Stimulated activated naive CD4-positive, alpha-beta T cell (primary cell): ENCODE measurements around the gene PPHLN1.

Experiments used
- DNase-seq, 6 experiments: peaks; one replicate each; lab custom pipeline; 2025; lab: John Stamatoyannopoulos, UW

Gene PPHLN1, protein sequence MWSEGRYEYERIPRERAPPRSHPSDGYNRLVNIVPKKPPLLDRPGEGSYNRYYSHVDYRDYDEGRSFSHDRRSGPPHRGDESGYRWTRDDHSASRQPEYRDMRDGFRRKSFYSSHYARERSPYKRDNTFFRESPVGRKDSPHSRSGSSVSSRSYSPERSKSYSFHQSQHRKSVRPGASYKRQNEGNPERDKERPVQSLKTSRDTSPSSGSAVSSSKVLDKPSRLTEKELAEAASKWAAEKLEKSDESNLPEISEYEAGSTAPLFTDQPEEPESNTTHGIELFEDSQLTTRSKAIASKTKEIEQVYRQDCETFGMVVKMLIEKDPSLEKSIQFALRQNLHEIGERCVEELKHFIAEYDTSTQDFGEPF

GRCh38 chr12:42325653-42326474 lies at the start of gene PPHLN1, which contains the start of gene ZCRB1:
Gene PPHLN1, plus strand, starts transcription at chr12:42326167. Its CDS starts 9,736 bp downstream, at chr12:42335903.
Gene ZCRB1, minus strand, starts transcription at chr12:42326094. Its CDS starts 1,992 bp downstream, at chr12:42324102.
- peak; percentile 56 to 75 (median 66) for DNase-seq

DNA sequence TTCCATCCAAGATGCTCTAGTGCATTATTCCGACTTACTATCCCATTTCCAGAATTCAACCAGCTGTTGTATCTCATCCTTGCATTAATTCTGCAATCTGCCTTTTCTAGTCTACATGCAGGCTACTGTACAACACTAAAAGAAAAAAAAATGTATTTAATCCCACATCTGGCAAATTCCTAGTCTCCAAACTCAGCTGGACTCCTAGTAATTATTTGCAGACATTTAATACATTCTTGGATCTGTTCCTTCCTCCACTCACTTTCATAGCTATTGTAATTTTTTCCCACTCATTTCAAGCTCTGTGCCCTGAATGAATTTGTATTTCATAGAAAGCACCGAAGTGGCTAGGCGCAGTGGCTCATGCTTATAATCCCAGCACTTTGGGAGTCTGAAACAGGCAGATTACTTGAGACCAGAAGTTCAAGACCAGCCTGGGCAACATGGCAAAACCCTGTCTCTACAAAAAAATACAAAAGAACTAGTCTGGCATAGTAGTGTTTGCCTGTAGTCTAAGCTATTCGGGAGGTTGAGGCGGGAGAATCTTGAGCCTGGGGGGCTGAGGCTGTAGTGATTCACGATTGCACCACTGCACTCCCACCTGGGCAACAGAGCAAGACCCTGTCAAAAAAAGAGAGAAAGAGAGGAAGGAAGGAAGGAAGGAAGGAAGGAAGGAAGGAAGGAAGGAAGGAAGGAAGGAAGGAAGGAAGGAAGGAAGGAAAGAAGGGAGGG lies 48.4 kb upstream of the PPHLN1 start:
- no peak for DNase-seq

GRCh38 chr12:42278128-42278510 lies 47.8 kb upstream of the PPHLN1 start:
- no peak for DNase-seq

DNA sequence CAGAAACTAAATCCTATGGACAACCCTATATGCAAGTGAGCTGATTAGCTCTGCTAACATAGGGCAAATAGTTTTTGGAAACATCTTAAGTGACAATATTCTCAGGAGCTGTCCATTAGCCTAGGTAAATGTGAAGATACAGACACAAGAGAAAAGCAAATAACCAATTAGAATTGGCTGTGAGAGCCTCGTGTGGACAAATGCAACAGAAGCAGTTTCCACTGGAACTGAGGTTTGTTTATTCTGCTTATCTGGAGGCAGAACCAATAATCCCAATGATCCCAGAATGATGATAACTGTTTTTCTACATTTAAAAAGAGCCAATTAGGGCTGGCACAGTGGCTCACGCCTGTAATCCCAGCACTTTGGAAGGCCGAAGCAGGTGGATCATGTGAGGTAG lies 44.7 kb upstream of the PPHLN1 start:
- DNase-seq: no peak

DNA sequence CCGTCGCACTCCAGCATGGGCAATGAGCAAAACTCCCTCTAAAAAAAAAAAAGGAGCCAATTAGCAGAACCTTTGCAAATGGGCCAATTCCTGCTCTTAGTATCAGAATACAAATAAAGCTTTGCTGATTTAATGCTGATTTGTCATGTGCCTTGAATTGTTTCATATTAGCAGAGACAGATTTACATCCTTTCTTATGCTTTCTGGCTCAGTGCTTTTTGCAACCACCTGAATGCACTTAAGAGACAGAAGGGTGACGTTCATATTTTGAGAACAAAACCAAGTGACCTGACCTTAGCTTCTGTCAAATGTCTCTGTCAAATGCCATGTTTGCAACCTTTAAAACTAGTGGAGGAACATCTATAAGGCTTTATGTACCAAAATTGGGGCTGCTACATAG lies 44.1 kb upstream of the PPHLN1 start:
- DNase-seq: no peak

DNA sequence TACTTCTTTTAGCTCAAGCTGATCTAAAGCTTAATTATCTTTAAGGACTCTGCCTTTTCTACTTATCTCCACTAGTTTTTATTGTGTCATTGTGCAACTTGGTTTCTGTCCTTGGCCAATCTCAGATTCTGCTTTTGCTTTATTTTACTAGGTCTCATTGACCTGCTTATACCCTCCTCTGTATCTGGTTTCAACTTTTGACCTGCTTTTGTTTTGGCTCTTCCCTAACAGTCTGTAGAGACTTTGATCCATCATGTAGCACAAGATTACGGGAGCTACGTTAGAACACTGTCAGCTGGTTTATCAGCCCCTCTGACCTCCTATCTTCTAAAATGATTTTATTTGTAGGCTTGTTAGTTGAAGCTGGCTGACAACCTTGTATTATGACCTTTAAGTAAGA lies 43.7 kb upstream of the PPHLN1 start:
- no peak for DNase-seq

DNA sequence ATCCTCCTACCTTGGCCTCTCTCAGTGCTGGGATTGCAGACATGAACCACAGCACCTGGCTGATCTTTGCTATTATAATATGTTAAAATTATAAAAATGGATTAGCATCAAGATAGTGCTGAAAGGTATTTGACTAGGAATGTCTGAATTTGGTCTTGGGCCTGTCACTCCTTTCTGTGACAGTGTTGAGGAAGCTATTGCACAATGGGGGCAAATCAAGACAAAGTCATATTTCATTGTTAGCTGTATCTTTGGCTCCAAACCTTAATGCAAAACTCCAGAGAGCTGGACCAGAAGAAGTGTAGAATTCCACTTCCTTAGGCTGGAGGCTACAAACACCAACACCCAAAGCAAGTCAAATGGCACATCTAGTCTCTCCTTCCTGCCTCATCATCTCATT lies 42.2 kb upstream of the PPHLN1 start:
- DNase-seq: no peak

DNA sequence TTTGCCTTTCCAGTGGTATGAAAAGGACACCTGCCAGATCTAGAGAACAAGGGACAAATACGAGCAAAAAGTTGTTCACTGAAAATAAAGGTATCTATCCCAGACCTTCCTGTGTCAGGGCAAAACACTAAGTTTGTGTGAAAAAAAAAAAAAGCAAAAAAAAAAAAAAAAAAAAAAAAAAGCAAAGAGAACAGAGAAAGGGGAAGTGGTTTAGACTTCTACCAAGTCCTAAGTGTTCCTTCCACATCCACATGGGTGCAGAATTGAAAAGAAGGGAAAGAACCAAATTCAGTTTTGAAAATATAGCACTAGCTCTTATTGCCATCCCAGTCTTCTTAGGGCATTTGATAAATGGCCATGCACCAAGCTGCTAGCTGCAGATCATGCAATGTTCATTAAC lies 41.8 kb upstream of the PPHLN1 start:
- DNase-seq: no peak

DNA sequence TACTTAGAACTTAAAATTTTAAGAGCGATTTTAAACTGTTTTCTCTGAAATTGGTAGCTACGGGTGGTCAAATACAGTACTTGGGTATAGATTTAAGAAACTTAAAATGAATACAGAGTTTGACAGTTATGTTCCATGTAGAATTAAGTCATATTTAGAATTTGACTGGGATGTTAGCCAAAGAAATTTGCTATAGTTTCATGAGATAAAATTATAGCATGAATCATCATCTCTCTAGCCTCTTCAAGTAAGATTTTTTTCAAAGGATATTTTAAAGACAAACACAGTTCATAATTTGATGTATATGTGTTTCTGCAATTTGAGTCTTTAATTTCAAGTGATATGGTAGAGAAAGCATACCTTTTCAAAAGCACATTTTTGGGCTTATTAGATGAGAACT lies 41.1 kb upstream of the PPHLN1 start:
- no peak for DNase-seq

DNA sequence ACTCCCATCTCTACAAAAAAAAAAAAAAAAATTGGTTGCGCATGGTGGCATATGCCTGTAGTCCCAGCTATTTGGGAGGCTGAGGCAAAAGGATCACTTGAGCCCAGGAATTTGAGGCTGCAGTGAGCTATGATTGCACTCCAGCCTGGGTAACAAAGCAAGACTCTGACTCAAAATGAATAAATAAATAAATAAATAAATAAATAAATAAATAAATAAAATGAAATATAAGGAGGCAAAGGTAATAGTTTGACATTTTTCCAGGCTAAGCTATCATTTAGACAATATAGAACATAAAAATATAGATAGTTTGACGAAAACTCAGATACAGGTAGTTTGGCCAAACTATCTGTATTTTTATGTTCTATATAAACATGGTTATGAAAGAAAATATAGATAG lies 40.5 kb upstream of the PPHLN1 start:
- DNase-seq: no peak

- DNase-seq: no peak
These were observed 39.2 kb upstream of the PPHLN1 start for GRCh38 chr12:42286741-42287140.

DNA sequence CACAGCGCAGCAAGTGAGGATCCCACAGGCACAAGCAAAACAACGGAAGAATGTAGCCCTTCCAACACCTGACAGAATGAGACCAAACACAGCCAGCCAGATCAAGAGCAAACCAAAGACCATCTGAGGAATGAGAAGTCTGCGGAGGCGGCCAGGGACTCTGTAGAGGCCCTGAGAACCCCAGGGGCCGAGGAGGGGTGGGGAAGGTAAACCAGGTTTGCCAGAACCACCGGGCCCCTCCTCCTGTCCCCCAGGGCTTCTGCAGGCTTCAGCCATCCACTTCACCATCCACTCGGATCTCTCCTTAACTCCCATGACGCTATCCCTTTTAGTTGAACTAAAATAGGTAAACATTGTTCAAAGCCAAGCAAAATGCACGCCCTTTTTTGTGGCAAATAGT lies 37.4 kb upstream of the PPHLN1 start:
- no peak for DNase-seq

DNA sequence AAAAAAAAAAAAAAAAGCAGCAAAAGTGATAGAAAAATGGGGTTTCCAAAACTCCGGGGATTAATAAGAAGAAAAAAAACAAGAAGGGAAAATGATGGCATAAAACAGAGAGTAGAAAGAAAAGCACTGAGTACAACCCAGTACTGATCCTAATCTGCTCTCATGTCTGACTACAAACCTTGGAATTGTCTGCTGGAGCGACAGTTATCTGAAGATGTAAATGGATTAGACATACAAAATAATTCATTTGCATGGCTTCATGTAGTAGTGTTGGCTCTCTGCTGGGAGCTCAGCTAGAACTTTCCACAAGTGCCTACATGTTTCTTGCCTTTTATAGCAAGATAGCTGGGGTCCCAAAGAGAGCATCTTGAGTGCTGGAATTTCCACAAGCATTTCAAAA lies 34.3 kb upstream of the PPHLN1 start:
- DNase-seq: no peak

DNA sequence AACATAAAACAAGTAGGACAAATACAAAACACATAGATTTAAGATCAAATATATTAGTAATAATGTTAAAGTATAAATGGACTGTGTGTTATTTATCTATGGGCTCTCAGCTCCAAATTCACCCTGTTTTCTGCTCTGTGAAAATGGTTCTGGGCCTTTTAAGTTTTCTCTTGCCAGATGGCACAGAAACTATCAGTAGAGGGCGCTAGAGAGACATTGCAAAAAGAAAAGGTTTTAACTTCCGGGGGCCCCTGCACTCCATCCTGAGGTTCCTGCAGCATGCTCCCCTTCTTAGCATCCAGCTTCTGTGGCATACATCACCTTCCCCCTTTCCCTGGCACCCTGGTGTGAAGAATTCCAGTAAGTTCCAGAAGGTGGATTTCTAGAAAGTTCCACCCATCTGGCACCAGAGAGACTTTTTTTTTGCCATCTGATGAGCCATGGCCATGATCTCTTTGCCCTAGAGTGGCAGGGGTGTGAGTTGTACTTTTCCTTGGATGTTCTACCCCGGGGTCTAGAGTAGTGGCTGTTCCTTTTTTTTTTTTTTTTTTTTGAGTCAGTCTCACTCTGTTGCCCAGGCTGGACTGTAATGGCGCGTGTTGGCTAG lies 29.4 kb upstream of the PPHLN1 start:
- DNase-seq: no peak

DNA sequence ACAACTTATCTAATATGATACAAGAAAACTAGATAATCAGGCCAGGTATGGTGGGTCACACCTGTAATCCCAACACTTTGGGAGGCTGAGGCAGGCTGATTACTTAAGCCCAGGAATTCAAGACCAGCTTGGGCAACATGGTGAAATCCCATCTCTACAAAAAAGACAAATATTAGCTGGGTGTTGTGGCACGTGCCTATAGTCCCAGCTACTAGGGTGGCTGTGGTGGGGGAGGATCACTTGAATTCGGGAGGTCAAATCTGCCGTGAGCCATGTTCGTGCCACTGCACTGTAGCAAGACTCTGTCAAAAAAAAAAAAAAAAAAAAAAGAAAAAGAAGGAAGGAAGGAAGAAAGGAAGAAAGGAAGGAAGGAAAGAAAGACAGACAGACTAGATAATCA lies 27.1 kb upstream of the PPHLN1 start:
- DNase-seq: no peak

DNA sequence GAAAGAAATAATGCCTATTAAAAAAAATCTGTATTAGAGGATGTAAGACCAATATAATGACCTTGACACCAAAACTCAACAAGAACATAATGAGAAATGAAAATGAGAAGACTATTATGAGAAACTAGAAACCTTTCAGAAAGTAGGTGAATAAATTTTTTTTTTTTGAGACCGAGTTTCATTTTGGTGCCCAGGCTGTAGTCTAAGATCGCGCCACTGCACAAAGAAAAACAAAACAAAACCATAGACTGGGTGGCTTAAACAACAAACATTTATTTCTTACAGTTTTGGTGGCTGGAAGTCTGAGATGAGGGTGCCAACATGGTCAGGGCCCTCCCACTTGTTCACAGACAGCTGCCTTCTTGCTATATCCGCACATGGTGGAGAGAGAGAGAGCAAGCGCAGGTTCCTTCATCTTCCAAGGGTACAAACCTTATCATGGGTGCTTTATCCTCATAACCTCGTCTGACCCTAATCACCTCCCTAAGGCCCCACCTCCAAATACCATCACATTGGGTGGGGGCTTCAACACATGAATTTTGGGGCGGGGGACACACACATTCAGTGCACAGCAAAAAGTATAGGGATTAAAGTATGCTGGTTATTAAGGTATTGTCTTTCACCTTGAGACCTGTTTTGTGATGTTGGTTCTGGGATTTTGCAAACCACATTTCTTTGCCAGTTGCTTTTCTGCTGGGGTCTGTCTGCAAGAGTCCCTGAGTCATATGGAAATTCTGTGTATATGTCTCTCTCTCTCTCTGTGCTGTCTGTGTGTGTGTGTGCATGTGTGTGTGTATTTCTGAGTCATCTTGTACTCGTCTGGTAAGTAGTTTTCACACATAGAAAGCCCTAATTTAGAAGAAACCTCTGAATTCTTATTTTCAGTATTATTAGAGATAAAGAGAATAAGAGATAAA lies 26.3 kb upstream of the PPHLN1 start:
- no peak for DNase-seq

- DNase-seq: no peak
These were observed 19.7 kb upstream of the PPHLN1 start for GRCh38 chr12:42306297-42306696.

GRCh38 chr12:42308390-42308789 lies 17.6 kb upstream of the PPHLN1 start:
- DNase-seq: no peak

GRCh38 chr12:42309996-42310395 lies 16.0 kb upstream of the PPHLN1 start:
- DNase-seq: no peak

GRCh38 chr12:42315108-42315507 lies 10.9 kb upstream of the PPHLN1 start:
- DNase-seq: no peak

DNA sequence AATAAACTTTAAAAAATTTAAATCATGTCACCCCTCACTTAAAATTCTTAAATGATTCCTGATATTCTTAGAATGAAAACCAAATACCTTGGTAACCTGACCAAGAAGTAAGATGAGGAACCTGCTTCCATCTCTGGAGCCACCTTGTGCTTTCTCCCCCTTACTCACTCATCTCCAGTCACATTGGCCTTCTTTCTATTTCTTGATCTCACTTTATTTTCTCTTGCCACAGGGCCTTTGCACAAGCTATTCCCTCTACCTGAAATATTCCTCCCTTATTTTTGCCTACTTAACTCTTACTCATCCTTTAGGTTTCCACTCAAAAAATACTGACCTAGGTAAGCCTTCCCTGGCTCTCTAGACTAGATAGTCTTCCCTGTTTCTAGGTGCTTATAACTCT lies 5.2 kb upstream of the PPHLN1 start:
- DNase-seq: no peak
